ENCODE measurements around the gene UNC5C.

The UNC5C gene

GRCh38 chr4:95522682-95523530, 25.9 kb downstream of the UNC5C start:
- DNase-seq (ENCODE audit: low spot score) = no peak

- no peak for DNase-seq (ENCODE audit: low spot score)
Observed at GRCh38 chr4:95517576-95518345, 31.0 kb downstream of the UNC5C start.

GRCh38 chr4:95516528-95517017, 32.2 kb downstream of the UNC5C start:
- no peak for DNase-seq (ENCODE audit: low spot score)

GRCh38 chr4:95515589-95515988, 33.2 kb downstream of the UNC5C start:
- DNase-seq (ENCODE audit: low spot score) = no peak

GRCh38 chr4:95513022-95513421, 35.8 kb downstream of the UNC5C start:
- no peak for DNase-seq (ENCODE audit: low spot score)

GRCh38 chr4:95511477-95511876, 37.3 kb downstream of the UNC5C start:
- no peak for DNase-seq (ENCODE audit: low spot score)

- peak; percentile 7 for DNase-seq (ENCODE audit: low spot score)
Observed at GRCh38 chr4:95510877-95511276, 37.9 kb downstream of the UNC5C start.

GRCh38 chr4:95510145-95510544, 38.6 kb downstream of the UNC5C start:
- peak; percentile 25 for DNase-seq (ENCODE audit: low spot score)

- DNase-seq (ENCODE audit: low spot score) = no peak
Observed at GRCh38 chr4:95508421-95508820, 40.4 kb downstream of the UNC5C start.

GRCh38 chr4:95507561-95507960, 41.2 kb downstream of the UNC5C start:
- DNase-seq (ENCODE audit: low spot score) = no peak

GRCh38 chr4:95507147-95507546, 41.6 kb downstream of the UNC5C start:
- peak; percentile 13 for DNase-seq (ENCODE audit: low spot score)

GRCh38 chr4:95506264-95506663, 42.5 kb downstream of the UNC5C start:
- DNase-seq (ENCODE audit: low spot score) = peak; percentile 71

GRCh38 chr4:95505799-95506198, 43.0 kb downstream of the UNC5C start:
- DNase-seq (ENCODE audit: low spot score) = no peak

- DNase-seq (ENCODE audit: low spot score) = no peak
Observed at GRCh38 chr4:95505151-95505550, 43.6 kb downstream of the UNC5C start.

- DNase-seq (ENCODE audit: low spot score) = no peak
Observed at GRCh38 chr4:95504501-95504900, 44.3 kb downstream of the UNC5C start.

- no peak for DNase-seq (ENCODE audit: low spot score)
Observed at GRCh38 chr4:95500361-95500760, 48.4 kb downstream of the UNC5C start.

GRCh38 chr4:95499291-95499696, 49.5 kb downstream of the UNC5C start:
- DNase-seq (ENCODE audit: low spot score) = no peak

- DNase-seq (ENCODE audit: low spot score) = no peak
Observed at GRCh38 chr4:95494186-95494585, 54.6 kb downstream of the UNC5C start.

GRCh38 chr4:95478679-95479078, 70.1 kb downstream of the UNC5C start:
- no peak for DNase-seq (ENCODE audit: low spot score)

- DNase-seq (ENCODE audit: low spot score) = no peak
Observed at GRCh38 chr4:95476121-95476520, 72.7 kb downstream of the UNC5C start.

- no peak for DNase-seq (ENCODE audit: low spot score)
Observed at GRCh38 chr4:95472534-95472933, 76.2 kb downstream of the UNC5C start.

- DNase-seq (ENCODE audit: low spot score) = no peak
Observed at GRCh38 chr4:95470622-95471021, 78.2 kb downstream of the UNC5C start.

- DNase-seq (ENCODE audit: low spot score) = no peak
Observed at GRCh38 chr4:95469617-95470016, 79.2 kb downstream of the UNC5C start.

Data from SW480 (cell line).